Stimulated activated CD8-positive, alpha-beta memory T cell treated with anti-CD3 and anti-CD28 coated beads, Interleukin-4, amount 100 ng/mL, for 24 hours (primary cell): ENCODE measurements around the gene SSH2.

Experiments
- DNase-seq: peaks from one replicate; pipeline ENCODE4 v3.0.0-alpha.2; 2020; ENCODE audit warnings: low read depth

SSH2 gene

GRCh38 chr17:29625037-29625750 lies 304.8 kb downstream of the SSH2 start:
- no peak for DNase-seq

- DNase-seq, result no peak
Observed at GRCh38 chr17:29624586-29624985, 305.4 kb downstream of the SSH2 start.

- no peak for DNase-seq
Observed at GRCh38 chr17:29623283-29623647, 306.8 kb downstream of the SSH2 start.

GRCh38 chr17:29622337-29623282 lies 307.4 kb downstream of the SSH2 start, which contains the start of gene CORO6:
TSS of gene CORO6 (minus strand) at chr17:29622912. CDS start at chr17:29621421, 1,491 bp downstream.
- DNase-seq, result peak; percentile 54

GRCh38 chr17:29621751-29622194 lies 308.3 kb downstream of the SSH2 start:
- DNase-seq, result no peak

GRCh38 chr17:29620779-29621500 lies 309.1 kb downstream of the SSH2 start:
- no peak for DNase-seq

GRCh38 chr17:29620271-29620670 lies 309.8 kb downstream of the SSH2 start:
- DNase-seq, result no peak

- no peak for DNase-seq
Observed at GRCh38 chr17:29619251-29619650, 310.8 kb downstream of the SSH2 start.

- DNase-seq, result no peak
Observed at GRCh38 chr17:29618272-29619065, 311.6 kb downstream of the SSH2 start.

GRCh38 chr17:29617481-29618271 lies 312.4 kb downstream of the SSH2 start:
- peak; percentile 85 for DNase-seq

- peak; percentile 82 for DNase-seq
Observed at GRCh38 chr17:29617125-29617480, 312.9 kb downstream of the SSH2 start.

- no peak for DNase-seq
Observed at GRCh38 chr17:29616300-29617048, 313.6 kb downstream of the SSH2 start.

- peak; percentile 73 for DNase-seq
Observed at GRCh38 chr17:29615492-29616299, 314.3 kb downstream of the SSH2 start.

- DNase-seq, result no peak
Observed at GRCh38 chr17:29615048-29615385, 315.0 kb downstream of the SSH2 start.

- no peak for DNase-seq
Observed at GRCh38 chr17:29614349-29615047, 315.5 kb downstream of the SSH2 start.

GRCh38 chr17:29613856-29614255 lies 316.2 kb downstream of the SSH2 start:
- DNase-seq, result no peak

- peak; percentile 90 for DNase-seq
Observed at GRCh38 chr17:29613352-29613837, 316.6 kb downstream of the SSH2 start.
